Kidney (tissue), 14 donors: ENCODE data around the gene GYPC. TPM values are rescaled to one million over a fixed set of nuclear protein-coding genes. Genes with fewer than 3 reads are reported as not detected.

Source experiments
- DNase-seq, 5 donors: peaks; one replicate each; pipeline ENCODE4 v3.0.0-alpha.2; 2013 to 2020
- FAIRE-seq: peaks from 2 replicates; lab custom pipeline; 2012; peaks lifted over from hg19 to GRCh38; lab: Jason Lieb, UNC
- H3K27ac ChIP-seq, 2 donors: one replicate each; pipeline ENCODE4 v1.7.0; 2013; ENCODE audit warnings: low read depth in 2 of 2, low read length in 2 of 2, inconsistent platforms in 1 of 2
- H3K27me3 ChIP-seq: one replicate; pipeline ENCODE4 v1.7.1; 2013; ENCODE audit warnings: low read length, inconsistent platforms; ENCODE audit not compliant: control insufficient read depth, insufficient read depth
- H3K36me3 ChIP-seq, 3 donors: one replicate each; pipeline versions ENCODE4 v1.7.0 to v1.7.1; 2013; ENCODE audit warnings: low read length in 3 of 3, control low read depth in 1 of 3, inconsistent platforms in 1 of 3; ENCODE audit not compliant: insufficient read depth in 3 of 3, control insufficient read depth in 2 of 3
- H3K4me1 ChIP-seq, 3 donors: one replicate each; pipeline versions ENCODE4 v1.7.0 to v1.7.1; 2013; ENCODE audit warnings: low read length in 3 of 3, inconsistent platforms in 1 of 3, low read depth in 1 of 3; ENCODE audit not compliant: control insufficient read depth in 2 of 3, insufficient read depth in 2 of 3
- H3K4me3 ChIP-seq, 3 donors: one replicate each; pipeline versions ENCODE4 v1.7.0 to v1.8.1; 2013; ENCODE audit warnings: low read length in 3 of 3, control low read depth in 1 of 3, inconsistent platforms in 1 of 3
- H3K9ac ChIP-seq, 3 donors: one replicate each; pipeline versions ENCODE4 v1.7.0 to v1.7.1; 2013; ENCODE audit warnings: low read length in 3 of 3, control low read depth in 1 of 3, inconsistent platforms in 1 of 3
- H3K9me3 ChIP-seq, 3 donors: one replicate each; pipeline versions ENCODE4 v1.7.0 to v1.7.1; 2013; ENCODE audit warnings: low read length in 3 of 3, control low read depth in 1 of 3, inconsistent platforms in 1 of 3; ENCODE audit not compliant: control insufficient read depth in 2 of 3, insufficient read depth in 1 of 3
- CTCF ChIP-seq: IDR thresholded peaks from 3 replicates; pipeline ENCODE4 v1.5.1; 2012; ENCODE audit warnings: mild to moderate bottlenecking, moderate library complexity, borderline replicate concordance; ENCODE audit not compliant: insufficient read depth; ENCODE audit errors: extremely low read depth
- intact Hi-C: fragments of 100-400 bp; cut with DNase I; formaldehyde crosslinking; loops from one replicate; pipeline ENCODE4 v1.11.1; 2022
- polyA plus RNA-seq: library from polyadenylated mRNA; stranded (reverse); fragments of 350-450 nt; fragmentation: Illumina TruSeq; extraction: RNeasy Lipid Tissue Mini Kit (QIAGEN cat#74804); gene quantifications from one replicate; pipeline ENCODE4 v1.2.3, GENCODE V29; 2014; ENCODE audit warnings: low read depth, low replicate concordance; ENCODE audit not compliant: insufficient read depth
- total RNA-seq: library from RNA; stranded (reverse); fragmentation: NEBNext Ultra II Directional; extraction: Animal tissue kit (Norgen Biotek cat#: 25700); gene quantifications from one replicate; pipeline ENCODE4 v1.2.1, GENCODE V29; 2021
- donor health status: control.
- donor health status: control.
- donor health status: control.
- donor health status: control.
- donor health status: control.
- donor health status: DM: yes; HTN: yes; CAD: no.
- donor health status: Normal renal cell carcinoma (clear cell type).

Gene GYPC
- total and polyA plus RNA-seq, 2 donors from 2014 or later: 51.1 to 61.9 TPM

- Histone ChIP-seq H3K36me3 (no peaks in the 10 kb centered on the region), H3K27ac (no peak overlapping the region), H3K27me3 (no peaks in the 10 kb centered on the region), H3K4me3 (no peak overlapping the region), H3K4me1 (peaks cover 0 to 3% (median 0%) of the 10 kb centered on the region in 3 donors), H3K9ac (no peak overlapping the region), H3K9me3 (peaks cover 0 to 11% (median 0%) of the 10 kb centered on the region in 3 donors)
- FAIRE-seq (no peak), DNase-seq (no peak)
- intact Hi-C loops: no loop called here
- TF ChIP-seq CTCF: no peak
Observed at GRCh38 chr2:126720638-126721037, 64.7 kb downstream of the GYPC start.

- Histone ChIP-seq H3K36me3 (no peaks in the 10 kb centered on the region), H3K4me3 (no peak overlapping the region), H3K9me3 (peaks cover 0 to 11% (median 0%) of the 10 kb centered on the region in 3 donors), H3K9ac (no peak overlapping the region), H3K27me3 (no peaks in the 10 kb centered on the region), H3K27ac (no peak overlapping the region), H3K4me1 (peaks cover 0 to 3% (median 0%) of the 10 kb centered on the region in 3 donors)
- DNase-seq (no peak), FAIRE-seq (no peak)
- no peak for TF ChIP-seq CTCF
- intact Hi-C loops: no loop called here
Observed at GRCh38 chr2:126722081-126722480, 66.1 kb downstream of the GYPC start.

- no peak overlapping the region for H3K27ac ChIP-seq
- no peaks in the 10 kb centered on the region for H3K36me3 ChIP-seq
- H3K27me3 ChIP-seq: no peaks in the 10 kb centered on the region
- DNase-seq: no peak
- H3K9me3 ChIP-seq: peaks cover 0 to 11% (median 0%) of the 10 kb centered on the region in 3 donors
- FAIRE-seq: no peak
- intact Hi-C loops: no loop called here
- no peak for TF ChIP-seq CTCF
- no peak overlapping the region for H3K4me3 ChIP-seq
- no peak overlapping the region for H3K9ac ChIP-seq
- peaks cover 0 to 3% (median 0%) of the 10 kb centered on the region in 3 donors for H3K4me1 ChIP-seq
Observed at GRCh38 chr2:126722546-126722945, 66.6 kb downstream of the GYPC start.

- no peaks in the 10 kb centered on the region for H3K27me3 ChIP-seq
- no peak overlapping the region for H3K9ac ChIP-seq
- FAIRE-seq (no peak), DNase-seq (no peak)
- TF ChIP-seq CTCF: no peak
- no peak overlapping the region for H3K4me3 ChIP-seq
- H3K9me3 ChIP-seq: peaks cover 0 to 11% (median 0%) of the 10 kb centered on the region in 3 donors
- no peaks in the 10 kb centered on the region for H3K36me3 ChIP-seq
- H3K27ac ChIP-seq: no peak overlapping the region
- H3K4me1 ChIP-seq: peaks cover 0 to 3% (median 0%) of the 10 kb centered on the region in 3 donors
- intact Hi-C loops: no loop called here
Observed at GRCh38 chr2:126723281-126723815, 67.4 kb downstream of the GYPC start.
